Osteocyte (in vitro differentiated cells): Measurements from ENCODE around the gene NAXE. TPM values are rescaled to one million over a fixed set of nuclear protein-coding genes. Genes with fewer than 3 reads are reported as not detected.
"Not testable (repeated sequence)": the region's sequence is repeated elsewhere in the genome, so short reads cannot be mapped to it uniquely, and the experiment has no call there.

Experiments used
- DNase-seq: peaks from one replicate; pipeline ENCODE4 v3.0.0; 2021; ENCODE audit warnings: mixed read lengths; ENCODE audit not compliant: unreplicated experiment; ENCODE audit errors: extremely low spot score
- H3K27ac Mint-ChIP-seq: one replicate; pipeline ENCODE4 v1.8.0; 2021; ENCODE audit warnings: mild to moderate bottlenecking, mixed read lengths; ENCODE audit not compliant: unreplicated experiment
- H3K27me3 Mint-ChIP-seq: one replicate; pipeline ENCODE4 v1.8.0; 2021; ENCODE audit warnings: mixed read lengths; ENCODE audit not compliant: unreplicated experiment
- H3K36me3 Mint-ChIP-seq: one replicate; pipeline ENCODE4 v1.8.0; 2021; ENCODE audit warnings: mixed read lengths; ENCODE audit not compliant: unreplicated experiment
- H3K4me1 Mint-ChIP-seq: one replicate; pipeline ENCODE4 v1.8.0; 2021; ENCODE audit warnings: mixed read lengths; ENCODE audit not compliant: unreplicated experiment
- H3K4me3 Mint-ChIP-seq: one replicate; pipeline ENCODE4 v1.8.0; 2021; ENCODE audit warnings: mild to moderate bottlenecking, moderate library complexity, mixed read lengths; ENCODE audit not compliant: unreplicated experiment
- H3K9me3 Mint-ChIP-seq: one replicate; pipeline ENCODE4 v1.8.0; 2021; ENCODE audit warnings: mixed read lengths; ENCODE audit not compliant: unreplicated experiment
- CTCF ChIP-seq: fragments of 200-600 bp; sonication (generic); IDR thresholded peaks from 2 replicates; pipeline ENCODE4 v1.5.0; 2021; ENCODE audit warnings: antibody characterized with exemption, mild to moderate bottlenecking, moderate library complexity
- total RNA-seq: library from RNA; stranded (reverse); gene quantifications from 2 replicates; pipeline ENCODE4 v1.2.1, GENCODE V29; 2021

NAXE gene
- total RNA-seq, 1 donor from 2014 or later = 59.2 TPM

GRCh38 chr1:156626079-156626438 is 34.5 kb downstream of the NAXE start:
- TF ChIP-seq CTCF = no peak
- H3K27me3 Mint-ChIP-seq = peaks cover 57% of the 10 kb centered on the region
- H3K4me3 Mint-ChIP-seq = no peak overlapping the region
- no peaks in the 10 kb centered on the region for H3K36me3 Mint-ChIP-seq
- H3K4me1 Mint-ChIP-seq = peaks cover 13% of the 10 kb centered on the region
- DNase-seq = no peak
- H3K27ac Mint-ChIP-seq = no peak overlapping the region
- no peaks in the 10 kb centered on the region for H3K9me3 Mint-ChIP-seq

- peak; percentile 70 for TF ChIP-seq CTCF
These were observed 35.8 kb downstream of the NAXE start for GRCh38 chr1:156627313-156627880.

GRCh38 chr1:156629823-156630449 is 38.4 kb downstream of the NAXE start:
- Mint-ChIP-seq H3K4me1 (peaks cover 8% of the 10 kb centered on the region), H3K36me3 (no peaks in the 10 kb centered on the region), H3K4me3 (no peak overlapping the region), H3K27me3 (peaks cover 66% of the 10 kb centered on the region), H3K27ac (no peak overlapping the region), H3K9me3 (no peaks in the 10 kb centered on the region)
- DNase-seq = no peak
- TF ChIP-seq CTCF = no peak

More at GRCh38 chr1:156627313-156627880, 35.8 kb downstream of the NAXE start:
- no peak for DNase-seq
- Mint-ChIP-seq H3K4me1 (peaks cover 13% of the 10 kb centered on the region), H3K9me3 (no peaks in the 10 kb centered on the region), H3K27ac (no peak overlapping the region), H3K4me3 (no peak overlapping the region), H3K36me3 (no peaks in the 10 kb centered on the region), H3K27me3 (peaks cover 58% of the 10 kb centered on the region)

GRCh38 chr1:156631152-156631551 is 39.6 kb downstream of the NAXE start:
- H3K36me3 Mint-ChIP-seq, H3K27ac Mint-ChIP-seq, H3K9me3 Mint-ChIP-seq, H3K4me3 Mint-ChIP-seq, DNase-seq, H3K4me1 Mint-ChIP-seq: not testable (repeated sequence)
- peaks cover 67% of the 10 kb centered on the region for H3K27me3 Mint-ChIP-seq

- no peaks in the 10 kb centered on the region for H3K36me3 Mint-ChIP-seq
- no peaks in the 10 kb centered on the region for H3K4me1 Mint-ChIP-seq
- no peak overlapping the region for H3K27ac Mint-ChIP-seq
- peaks cover 73% of the 10 kb centered on the region for H3K27me3 Mint-ChIP-seq
- TF ChIP-seq CTCF = no peak
- no peak for DNase-seq
- no peaks in the 10 kb centered on the region for H3K9me3 Mint-ChIP-seq
- H3K4me3 Mint-ChIP-seq = no peak overlapping the region
These were observed 40.8 kb downstream of the NAXE start for GRCh38 chr1:156632355-156632754.
